ENCODE results near the gene MCHR2.

The MCHR2 gene

GRCh38 chr6:100008857-100009256, 14.8 kb upstream of the MCHR2 start:
- TF ChIP-seq TAF1 (IDR thresholded peaks at IDR 0.05; ENCODE audit: borderline replicate concordance, insufficient read depth, low read length) (no peak), FOXP2 (optimal IDR thresholded peaks at IDR 0.05; ENCODE audit: borderline replicate concordance, extremely low read depth, extremely low read length, insufficient read depth) (no peak), POLR2AphosphoS5 (IDR thresholded peaks at IDR 0.05; ENCODE audit: low read depth, low read length) (no peak), SIN3A (IDR thresholded peaks at IDR 0.05; ENCODE audit: borderline replicate concordance, insufficient read depth, low read length) (no peak)
- TF ChIP-seq, protein P1, sequence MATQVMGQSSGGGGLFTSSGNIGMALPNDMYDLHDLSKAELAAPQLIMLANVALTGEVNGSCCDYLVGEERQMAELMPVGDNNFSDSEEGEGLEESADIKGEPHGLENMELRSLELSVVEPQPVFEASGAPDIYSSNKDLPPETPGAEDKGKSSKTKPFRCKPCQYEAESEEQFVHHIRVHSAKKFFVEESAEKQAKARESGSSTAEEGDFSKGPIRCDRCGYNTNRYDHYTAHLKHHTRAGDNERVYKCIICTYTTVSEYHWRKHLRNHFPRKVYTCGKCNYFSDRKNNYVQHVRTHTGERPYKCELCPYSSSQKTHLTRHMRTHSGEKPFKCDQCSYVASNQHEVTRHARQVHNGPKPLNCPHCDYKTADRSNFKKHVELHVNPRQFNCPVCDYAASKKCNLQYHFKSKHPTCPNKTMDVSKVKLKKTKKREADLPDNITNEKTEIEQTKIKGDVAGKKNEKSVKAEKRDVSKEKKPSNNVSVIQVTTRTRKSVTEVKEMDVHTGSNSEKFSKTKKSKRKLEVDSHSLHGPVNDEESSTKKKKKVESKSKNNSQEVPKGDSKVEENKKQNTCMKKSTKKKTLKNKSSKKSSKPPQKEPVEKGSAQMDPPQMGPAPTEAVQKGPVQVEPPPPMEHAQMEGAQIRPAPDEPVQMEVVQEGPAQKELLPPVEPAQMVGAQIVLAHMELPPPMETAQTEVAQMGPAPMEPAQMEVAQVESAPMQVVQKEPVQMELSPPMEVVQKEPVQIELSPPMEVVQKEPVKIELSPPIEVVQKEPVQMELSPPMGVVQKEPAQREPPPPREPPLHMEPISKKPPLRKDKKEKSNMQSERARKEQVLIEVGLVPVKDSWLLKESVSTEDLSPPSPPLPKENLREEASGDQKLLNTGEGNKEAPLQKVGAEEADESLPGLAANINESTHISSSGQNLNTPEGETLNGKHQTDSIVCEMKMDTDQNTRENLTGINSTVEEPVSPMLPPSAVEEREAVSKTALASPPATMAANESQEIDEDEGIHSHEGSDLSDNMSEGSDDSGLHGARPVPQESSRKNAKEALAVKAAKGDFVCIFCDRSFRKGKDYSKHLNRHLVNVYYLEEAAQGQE (IDR thresholded peaks at IDR 0.05; ENCODE audit: insufficient read depth in 1 of 2, low read depth in 2 of 2, low read length in 2 of 2) = no peak

- TF ChIP-seq, protein P1 (IDR thresholded peaks at IDR 0.05; ENCODE audit: insufficient read depth in 1 of 2, low read depth in 2 of 2, low read length in 2 of 2) = no peak
- no peak for TF ChIP-seq FOXP2 (optimal IDR thresholded peaks at IDR 0.05; ENCODE audit: borderline replicate concordance, extremely low read depth, extremely low read length, insufficient read depth)
- no peak for TF ChIP-seq SIN3A (IDR thresholded peaks at IDR 0.05; ENCODE audit: borderline replicate concordance, insufficient read depth, low read length)
- TF ChIP-seq POLR2AphosphoS5 (IDR thresholded peaks at IDR 0.05; ENCODE audit: low read depth, low read length) = no peak
- TF ChIP-seq TAF1 (IDR thresholded peaks at IDR 0.05; ENCODE audit: borderline replicate concordance, insufficient read depth, low read length) = no peak
Observed at GRCh38 chr6:100001915-100002388, 7.9 kb upstream of the MCHR2 start.

GRCh38 chr6:99997141-99997540, 3.1 kb upstream of the MCHR2 start:
- no peak for TF ChIP-seq TAF1 (IDR thresholded peaks at IDR 0.05; ENCODE audit: borderline replicate concordance, insufficient read depth, low read length)
- TF ChIP-seq FOXP2 (optimal IDR thresholded peaks at IDR 0.05; ENCODE audit: borderline replicate concordance, extremely low read depth, extremely low read length, insufficient read depth) = no peak
- TF ChIP-seq SIN3A (IDR thresholded peaks at IDR 0.05; ENCODE audit: borderline replicate concordance, insufficient read depth, low read length) = no peak
- TF ChIP-seq, protein P1 (IDR thresholded peaks at IDR 0.05; ENCODE audit: insufficient read depth in 1 of 2, low read depth in 2 of 2, low read length in 2 of 2) = no peak
- no peak for TF ChIP-seq POLR2AphosphoS5 (IDR thresholded peaks at IDR 0.05; ENCODE audit: low read depth, low read length)

DNA sequence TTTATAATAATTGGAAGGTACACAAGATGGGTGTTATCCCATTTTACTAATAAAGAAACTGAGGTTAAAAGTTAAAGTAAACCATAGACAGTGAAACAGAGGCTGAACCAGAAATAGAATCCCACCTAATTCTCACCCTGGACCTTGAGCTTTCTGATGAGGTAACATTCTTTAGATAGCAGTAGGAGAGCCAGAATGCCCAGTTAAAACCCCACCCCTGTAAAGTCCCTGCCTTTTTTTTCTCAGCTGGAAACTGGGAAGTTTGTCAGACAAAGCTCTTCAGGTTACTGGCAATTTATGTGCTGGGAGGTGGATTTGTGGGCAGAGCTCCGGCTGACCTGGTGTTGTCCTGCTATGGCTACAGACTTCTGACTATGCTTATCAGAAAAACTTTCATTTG, 1.9 kb upstream of the MCHR2 start:
- no peak for TF ChIP-seq TAF1 (IDR thresholded peaks at IDR 0.05; ENCODE audit: borderline replicate concordance, insufficient read depth, low read length)
- TF ChIP-seq POLR2AphosphoS5 (IDR thresholded peaks at IDR 0.05; ENCODE audit: low read depth, low read length) = no peak
- TF ChIP-seq, protein P1 (IDR thresholded peaks at IDR 0.05; ENCODE audit: insufficient read depth in 1 of 2, low read depth in 2 of 2, low read length in 2 of 2) = no peak
- TF ChIP-seq FOXP2 (optimal IDR thresholded peaks at IDR 0.05; ENCODE audit: borderline replicate concordance, extremely low read depth, extremely low read length, insufficient read depth) = no peak
- TF ChIP-seq SIN3A (IDR thresholded peaks at IDR 0.05; ENCODE audit: borderline replicate concordance, insufficient read depth, low read length) = no peak

DNA sequence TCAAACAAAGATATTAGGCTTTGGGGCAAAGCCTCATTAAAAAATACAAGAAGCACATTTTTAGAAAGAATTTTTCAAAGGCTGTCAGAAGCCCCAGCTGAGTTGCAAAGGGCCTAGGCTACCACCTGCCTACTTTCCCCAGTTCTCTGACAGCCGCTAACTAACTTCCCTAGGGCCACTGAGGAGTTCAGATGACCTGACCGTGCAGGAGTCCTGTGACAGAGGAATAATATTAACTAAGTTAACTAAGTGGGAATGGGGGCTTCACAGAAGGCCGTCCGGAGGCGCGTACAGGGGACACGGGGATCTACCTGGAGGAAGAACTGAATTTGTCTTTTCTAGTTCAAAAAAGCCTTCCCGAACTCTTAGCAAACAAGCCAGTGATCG, 884 bp downstream of the MCHR2 start:
- TF ChIP-seq POLR2AphosphoS5 (IDR thresholded peaks at IDR 0.05; ENCODE audit: low read depth, low read length) (no peak), FOXP2 (optimal IDR thresholded peaks at IDR 0.05; ENCODE audit: borderline replicate concordance, extremely low read depth, extremely low read length, insufficient read depth) (no peak)
